ENCODE results near the gene MEGF6.
"Not testable (repeated sequence)": the region's sequence is repeated elsewhere in the genome, so short reads cannot be mapped to it uniquely, and the experiment has no call there.

The MEGF6 gene

DNA sequence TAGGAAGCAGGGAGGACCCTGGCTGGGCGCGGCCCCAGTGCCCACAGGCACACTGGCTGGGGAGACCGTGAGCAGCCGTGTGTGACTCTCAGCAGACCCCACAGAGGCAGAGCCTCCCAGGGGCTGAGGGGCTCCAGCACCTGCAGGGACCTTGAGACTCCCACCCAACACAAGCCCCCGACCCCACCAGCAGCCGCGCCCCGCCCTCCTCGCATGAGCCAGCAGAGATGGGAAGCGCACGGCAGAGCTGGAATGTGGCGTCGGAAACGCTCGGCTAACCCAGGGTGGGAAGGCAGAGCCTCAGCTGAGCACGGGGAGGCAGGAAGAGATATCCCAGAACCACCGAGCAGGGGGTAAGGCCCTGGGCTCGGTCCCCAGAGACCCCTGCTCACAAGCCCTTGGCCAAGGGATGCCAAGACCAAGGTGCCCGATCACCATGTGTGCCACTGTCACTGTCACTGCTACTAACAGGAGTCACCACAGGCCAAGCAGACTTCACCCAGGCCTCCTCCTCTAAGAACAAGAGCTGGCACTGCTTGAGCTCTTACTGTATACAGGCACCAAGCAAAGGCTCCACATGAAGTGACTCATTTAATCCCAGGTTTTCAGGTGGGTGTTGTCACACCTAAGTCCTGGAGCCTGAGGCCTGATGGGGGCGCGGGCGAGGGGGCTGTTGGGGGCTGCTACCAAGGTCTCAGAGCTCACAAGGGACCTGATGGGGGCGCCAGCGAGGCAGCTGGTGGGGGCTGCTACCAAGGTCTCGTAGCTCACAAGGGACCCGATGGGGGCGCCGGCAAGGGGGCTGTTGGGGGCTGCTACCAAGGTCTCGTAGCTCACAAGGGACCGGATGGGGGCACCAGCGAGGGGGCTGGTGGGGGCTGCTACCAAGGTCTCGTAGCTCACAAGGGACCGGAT is 20.1 kb downstream of the MEGF6 start:
- ChIA-PET POLR2A (no interaction called here), CTCF (interaction anchor here (0.9 kb wide), 2 partner anchors 25 to 28 kb away, joined by 3 read pairs; no protein-coding TSS in a partner anchor)
- DNase-seq (ENCODE audit: extremely low spot score): no peak
- TF ChIP-seq, protein P1, sequence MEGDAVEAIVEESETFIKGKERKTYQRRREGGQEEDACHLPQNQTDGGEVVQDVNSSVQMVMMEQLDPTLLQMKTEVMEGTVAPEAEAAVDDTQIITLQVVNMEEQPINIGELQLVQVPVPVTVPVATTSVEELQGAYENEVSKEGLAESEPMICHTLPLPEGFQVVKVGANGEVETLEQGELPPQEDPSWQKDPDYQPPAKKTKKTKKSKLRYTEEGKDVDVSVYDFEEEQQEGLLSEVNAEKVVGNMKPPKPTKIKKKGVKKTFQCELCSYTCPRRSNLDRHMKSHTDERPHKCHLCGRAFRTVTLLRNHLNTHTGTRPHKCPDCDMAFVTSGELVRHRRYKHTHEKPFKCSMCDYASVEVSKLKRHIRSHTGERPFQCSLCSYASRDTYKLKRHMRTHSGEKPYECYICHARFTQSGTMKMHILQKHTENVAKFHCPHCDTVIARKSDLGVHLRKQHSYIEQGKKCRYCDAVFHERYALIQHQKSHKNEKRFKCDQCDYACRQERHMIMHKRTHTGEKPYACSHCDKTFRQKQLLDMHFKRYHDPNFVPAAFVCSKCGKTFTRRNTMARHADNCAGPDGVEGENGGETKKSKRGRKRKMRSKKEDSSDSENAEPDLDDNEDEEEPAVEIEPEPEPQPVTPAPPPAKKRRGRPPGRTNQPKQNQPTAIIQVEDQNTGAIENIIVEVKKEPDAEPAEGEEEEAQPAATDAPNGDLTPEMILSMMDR (IDR thresholded peaks at IDR 0.05; ENCODE audit: control extremely low read depth, extremely low read depth, low read depth, missing control alignments): no peak

DNA sequence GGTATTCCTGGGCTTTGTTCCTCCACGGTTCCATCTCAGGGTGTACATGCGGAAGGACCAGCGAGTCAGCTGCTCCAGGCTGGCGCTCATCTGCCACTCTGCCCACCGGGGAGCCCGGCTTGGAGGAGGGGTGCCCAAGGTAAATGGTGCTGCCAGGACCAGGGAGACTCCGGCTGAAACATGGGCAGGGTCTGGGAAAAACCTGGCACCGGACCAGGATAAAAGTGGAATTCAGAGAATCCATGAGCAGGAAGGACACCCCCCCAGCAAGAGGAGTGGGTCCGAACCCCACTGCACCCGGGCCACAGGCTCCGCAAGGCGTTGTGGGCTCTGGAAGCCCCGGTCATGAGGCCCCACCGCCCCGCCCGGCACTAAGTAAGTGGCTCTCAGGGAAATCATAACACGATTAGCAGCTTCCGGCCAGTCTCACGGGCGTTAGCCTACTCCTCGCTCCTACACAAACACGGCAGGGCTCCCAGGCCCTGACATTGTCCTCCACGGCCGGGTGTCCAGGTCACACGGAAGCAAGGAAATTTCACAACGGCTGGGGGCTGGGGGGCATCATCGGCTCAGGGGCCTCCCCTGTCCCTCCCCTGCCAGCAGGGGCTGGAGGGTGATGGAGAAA is 21.1 kb downstream of the MEGF6 start:
- TF ChIP-seq, protein P1 (IDR thresholded peaks at IDR 0.05; ENCODE audit: control extremely low read depth, extremely low read depth, low read depth, missing control alignments): no peak
- ChIA-PET POLR2A (no interaction called here), CTCF (interaction anchor here (1.7 kb wide), 1 partner anchor 29 kb away, joined by 4 read pairs; no protein-coding TSS in a partner anchor)
- no peak for DNase-seq (ENCODE audit: extremely low spot score)

DNA sequence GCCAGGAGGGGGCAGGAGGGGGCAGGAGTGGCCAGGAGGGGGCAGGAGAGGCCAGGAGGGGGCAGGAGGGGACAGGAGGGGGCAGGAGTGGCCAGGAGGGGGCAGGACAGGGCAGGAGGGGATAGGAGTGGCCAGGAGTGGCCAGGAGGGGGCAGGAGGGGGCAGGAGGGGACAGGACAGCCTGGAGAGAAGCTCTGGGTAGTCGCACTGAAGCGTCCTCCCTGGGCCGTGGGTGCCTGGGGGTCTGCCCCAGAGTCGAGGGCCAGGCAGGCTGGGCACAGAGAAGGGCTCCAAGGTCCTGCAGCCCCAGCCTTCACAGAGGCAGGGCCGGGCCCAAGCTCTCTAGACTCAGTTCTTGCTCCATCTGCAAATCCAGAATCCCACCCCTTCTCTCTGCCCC is 22.9 kb downstream of the MEGF6 start:
- no peak for DNase-seq (ENCODE audit: extremely low spot score)
- POLR2A ChIA-PET: no interaction called here
- TF ChIP-seq, protein P1 (IDR thresholded peaks at IDR 0.05; ENCODE audit: control extremely low read depth, extremely low read depth, low read depth, missing control alignments): no peak
- CTCF ChIA-PET: interaction anchor here (1.7 kb wide), 1 partner anchor 31 kb away, joined by 4 read pairs; no protein-coding TSS in a partner anchor

DNA sequence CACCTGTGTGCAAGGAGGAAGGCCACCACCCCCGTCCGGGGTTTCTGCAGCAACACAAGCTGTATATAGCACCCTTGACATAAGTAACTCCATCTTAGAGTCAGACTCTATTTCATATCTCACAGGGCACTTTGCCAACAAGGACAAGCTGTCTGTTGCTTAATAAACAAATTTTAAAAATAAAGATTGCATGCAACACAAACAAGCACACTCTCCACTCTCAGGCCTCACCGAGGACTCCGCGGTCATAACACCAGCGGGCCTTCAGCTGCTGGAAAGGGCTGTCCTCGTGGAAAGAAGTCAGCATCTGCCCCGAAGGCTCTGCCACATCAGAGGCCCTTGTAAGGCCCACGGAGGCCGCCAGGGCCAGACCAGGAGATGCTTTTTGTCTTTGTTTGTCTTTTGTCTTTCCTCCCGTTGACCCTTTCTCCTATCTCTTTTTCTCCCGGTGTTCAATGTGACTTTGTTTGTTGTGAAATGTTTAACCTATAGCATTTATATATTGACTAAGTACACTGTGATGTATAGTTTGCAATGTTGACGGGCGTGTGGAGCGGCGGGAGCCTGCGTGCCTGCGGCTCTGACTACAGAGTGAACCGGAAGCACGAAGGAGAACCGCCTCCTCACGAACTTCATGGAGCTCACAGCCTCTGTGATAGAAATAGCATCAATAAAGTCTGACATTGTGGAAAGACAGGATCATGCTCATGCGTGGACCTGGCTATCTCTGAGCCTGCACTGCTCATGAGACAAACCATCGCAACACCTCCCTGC is 24.1 kb downstream of the MEGF6 start:
- ChIA-PET CTCF (interaction anchor here (1.0 kb wide), 1 partner anchor 22 kb away, joined by 3 read pairs; no protein-coding TSS in a partner anchor), POLR2A (no interaction called here)
- no peak for DNase-seq (ENCODE audit: extremely low spot score)
- TF ChIP-seq, protein P1 (IDR thresholded peaks at IDR 0.05; ENCODE audit: control extremely low read depth, extremely low read depth, low read depth, missing control alignments): no peak

DNA sequence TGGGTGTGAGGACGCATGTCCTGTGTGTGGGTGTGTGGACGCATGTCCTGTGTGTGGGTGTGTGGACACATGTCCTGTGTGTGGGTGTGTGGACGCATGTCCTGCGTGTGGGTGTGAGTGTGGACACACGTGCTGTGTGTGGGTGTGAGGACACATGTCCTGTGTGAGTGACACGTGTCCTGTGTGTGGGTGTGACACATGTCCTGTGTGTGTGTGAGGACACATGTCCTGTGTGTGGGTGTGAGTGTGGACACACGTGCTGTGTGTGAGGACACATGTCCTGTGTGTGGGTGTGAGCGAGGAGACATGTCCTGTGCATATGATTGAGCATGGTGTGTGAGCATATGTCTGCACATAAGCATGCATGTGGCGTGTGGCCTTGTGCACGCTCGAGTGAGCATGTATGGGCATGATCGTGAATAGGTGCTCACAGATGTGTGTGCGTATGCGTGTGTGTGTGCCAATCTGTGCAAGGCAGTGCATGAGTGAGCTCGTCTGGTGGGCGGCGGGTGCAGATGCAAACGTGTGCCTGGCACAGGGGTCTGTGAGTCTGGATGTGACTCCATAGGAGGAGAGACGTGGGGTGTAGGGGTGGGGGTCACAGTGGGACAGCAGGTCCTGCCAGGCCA is 25.3 kb downstream of the MEGF6 start:
- POLR2A ChIA-PET: no interaction called here
- no peak for DNase-seq (ENCODE audit: extremely low spot score)
- CTCF ChIA-PET: no interaction called here
- TF ChIP-seq, protein P1 (IDR thresholded peaks at IDR 0.05; ENCODE audit: control extremely low read depth, extremely low read depth, low read depth, missing control alignments): no peak

DNA sequence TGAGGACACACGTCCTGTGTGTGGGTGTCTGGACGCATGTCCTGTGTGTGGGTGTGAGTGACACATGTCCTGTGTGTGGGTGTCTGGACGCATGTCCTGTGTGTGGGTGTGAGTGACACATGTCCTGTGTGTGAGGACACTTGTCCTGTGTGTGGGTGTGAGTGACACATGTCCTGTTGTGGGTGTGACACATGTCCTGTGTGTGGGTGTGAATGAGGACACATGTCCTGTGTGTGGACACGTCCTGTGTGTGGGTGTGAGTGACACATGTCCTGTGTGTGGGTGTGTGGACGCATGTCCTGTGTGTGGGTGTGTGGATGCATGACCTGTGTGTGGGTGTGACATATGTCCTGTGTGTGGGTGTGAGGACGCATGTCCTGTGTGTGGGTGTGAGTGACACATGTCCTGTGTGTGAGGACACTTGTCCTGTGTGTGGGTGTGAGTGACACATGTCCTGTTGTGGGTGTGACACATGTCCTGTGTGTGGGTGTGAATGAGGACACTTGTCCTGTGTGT is 25.9 kb downstream of the MEGF6 start:
- DNase-seq (ENCODE audit: extremely low spot score); POLR2A ChIA-PET; CTCF ChIA-PET: not testable (repeated sequence)
